Measurements from ENCODE around the gene CFAP43. TPM values are rescaled to one million over a fixed set of nuclear protein-coding genes. Genes with fewer than 3 reads are reported as not detected.

The CFAP43 gene
- total and polyA plus RNA-seq, 9 of the 15 experiments (the other 6 are each of a cell fraction or from before 2014, with no cell fraction given), result 0.07 to 0.86 (median 0.11) TPM; not detected in 1

DNA sequence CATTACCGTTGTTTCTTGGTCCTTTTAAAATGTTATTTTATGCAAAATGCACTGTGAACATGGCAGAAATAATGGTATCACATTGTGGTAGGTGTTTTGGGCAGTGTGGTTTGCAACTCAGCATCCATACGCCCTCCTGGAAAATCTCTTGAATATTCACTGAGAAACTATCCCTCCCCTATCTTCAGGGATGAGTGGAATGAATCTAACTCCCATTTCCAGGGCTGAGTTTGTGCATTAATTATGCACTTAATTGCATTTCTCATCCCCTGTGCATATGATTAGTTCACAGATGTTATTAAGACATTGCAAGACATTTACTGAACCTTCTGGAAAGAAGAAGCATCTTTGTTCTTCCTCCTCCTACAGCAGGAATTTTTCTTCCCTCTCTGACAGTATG, 36.5 kb downstream of the CFAP43 start (continued):
- TF ChIP-seq AFF4 (CRISPR knock-in tag; IDR thresholded peaks at IDR 0.05) (no peak), BHLHE40 (IDR thresholded peaks at IDR 0.05; ENCODE audit: low read length) (no peak), SAP30 (IDR thresholded peaks at IDR 0.05; ENCODE audit: borderline replicate concordance, insufficient read depth, low read depth, low read length, poor library complexity, severe bottlenecking) (no peak), ZNF316 (IDR thresholded peaks at IDR 0.05) (no peak), CXXC5 (CRISPR knock-in tag; IDR thresholded peaks at IDR 0.05) (no peak), NR4A1 (CRISPR knock-in tag; IDR thresholded peaks at IDR 0.05) (no peak), NR4A1 (tag; IDR thresholded peaks at IDR 0.05) (no peak), SUPT5H (IDR thresholded peaks at IDR 0.05) (no peak), NFIC (IDR thresholded peaks at IDR 0.05) (no peak), ZNF518B (CRISPR knock-in tag; IDR thresholded peaks at IDR 0.05) (no peak)
- TF ChIP-seq, protein P1, sequence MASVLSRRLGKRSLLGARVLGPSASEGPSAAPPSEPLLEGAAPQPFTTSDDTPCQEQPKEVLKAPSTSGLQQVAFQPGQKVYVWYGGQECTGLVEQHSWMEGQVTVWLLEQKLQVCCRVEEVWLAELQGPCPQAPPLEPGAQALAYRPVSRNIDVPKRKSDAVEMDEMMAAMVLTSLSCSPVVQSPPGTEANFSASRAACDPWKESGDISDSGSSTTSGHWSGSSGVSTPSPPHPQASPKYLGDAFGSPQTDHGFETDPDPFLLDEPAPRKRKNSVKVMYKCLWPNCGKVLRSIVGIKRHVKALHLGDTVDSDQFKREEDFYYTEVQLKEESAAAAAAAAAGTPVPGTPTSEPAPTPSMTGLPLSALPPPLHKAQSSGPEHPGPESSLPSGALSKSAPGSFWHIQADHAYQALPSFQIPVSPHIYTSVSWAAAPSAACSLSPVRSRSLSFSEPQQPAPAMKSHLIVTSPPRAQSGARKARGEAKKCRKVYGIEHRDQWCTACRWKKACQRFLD (CRISPR knock-in tag; IDR thresholded peaks at IDR 0.05), result no peak
